Activated CD8-positive, alpha-beta T cell treated with anti-CD3 and anti-CD28 coated beads for 36 hours (primary cell): ENCODE data around the gene PTK7. TPM values are rescaled to one million over a fixed set of nuclear protein-coding genes. Genes with fewer than 3 reads are reported as not detected.

Experiments used
- ATAC-seq: fragments of 200-7000 bp; cut with Tn5 transposase; one replicate; pipeline ENCODE4 v1.10.0; 2021; ENCODE audit warnings: mild to moderate bottlenecking, moderate library complexity
- CTCF ChIA-PET: fragments of 350-600 bp; sonication (Branson Sonifier 250); formaldehyde crosslinking; loops from one replicate; lab custom pipeline; 2021; ENCODE audit warnings: antibody characterized with exemption; lab: Charles Lee
- POLR2A ChIA-PET: fragments of 350-600 bp; sonication (Branson Sonifier 250); formaldehyde crosslinking; loops from one replicate; lab custom pipeline; 2021; ENCODE audit warnings: antibody characterized with exemption; lab: Charles Lee
- DNase-seq: peaks from one replicate; pipeline ENCODE4 v3.0.0-alpha.2; 2020
- H3K27ac Mint-ChIP-seq: one replicate; pipeline ENCODE4 v1.8.0; 2021; ENCODE audit warnings: mild to moderate bottlenecking, mixed read lengths
- H3K27me3 Mint-ChIP-seq: one replicate; pipeline ENCODE4 v1.8.0; 2021; ENCODE audit warnings: mixed read lengths
- H3K36me3 Mint-ChIP-seq: one replicate; pipeline ENCODE4 v1.8.0; 2021; ENCODE audit warnings: low read depth, mixed read lengths
- H3K4me1 Mint-ChIP-seq: one replicate; pipeline ENCODE4 v1.8.0; 2021; ENCODE audit warnings: low read depth, mixed read lengths
- H3K4me3 Mint-ChIP-seq: one replicate; pipeline ENCODE4 v1.8.0; 2021; ENCODE audit warnings: mild to moderate bottlenecking, moderate library complexity, mixed read lengths
- H3K9me3 Mint-ChIP-seq: one replicate; pipeline ENCODE4 v1.8.0; 2021; ENCODE audit warnings: mixed read lengths
- CTCF ChIP-seq: fragments of 200-600 bp; IDR thresholded peaks from one replicate; pipeline ENCODE4 v1.8.0; 2022; ENCODE audit warnings: antibody characterized with exemption, mild to moderate bottlenecking
- intact Hi-C: fragments of 100-400 bp; cut with micrococcal nuclease; formaldehyde crosslinking; loops from one replicate; pipeline ENCODE4 v1.10.0; 2022
- total RNA-seq, 2 experiments: library from RNA; stranded (reverse); gene quantifications; one replicate each; pipeline ENCODE4 v1.2.3, GENCODE V29; 2021

Gene PTK7
- total RNA-seq, 2 experiments from 2014 or later: 3.8 to 4.1 TPM

DNA sequence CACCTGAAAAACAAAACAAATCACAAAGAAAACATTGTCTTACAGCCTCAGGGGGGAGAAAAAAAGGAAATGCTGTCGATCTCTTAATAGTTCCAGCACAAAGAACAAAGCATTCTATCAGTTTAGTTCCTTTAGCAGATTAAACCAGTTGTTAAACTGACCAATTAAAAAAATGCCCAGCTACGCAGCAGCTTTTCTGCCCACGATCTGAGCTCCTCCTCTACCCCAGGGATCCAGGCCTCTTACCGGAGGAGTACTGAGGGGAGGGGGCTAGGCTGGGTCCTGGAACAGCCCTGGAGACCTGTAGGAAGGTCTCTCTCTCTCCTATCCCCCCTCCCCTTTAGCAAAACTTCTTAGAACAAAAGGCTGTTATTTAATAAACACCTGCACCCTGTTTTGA lies 13.4 kb downstream of the PTK7 start:
- POLR2A ChIA-PET: interaction anchor here (0.6 to 0.7 kb wide), 2 partner anchors 85 to 236 kb away, joined by 3 read pairs; no protein-coding TSS in a partner anchor
- H3K27me3 Mint-ChIP-seq: peaks cover 1% of the 10 kb centered on the region
- H3K4me3 Mint-ChIP-seq: no peak overlapping the region
- no peak for TF ChIP-seq CTCF
- intact Hi-C loops: no loop called here
- no peaks in the 10 kb centered on the region for H3K9me3 Mint-ChIP-seq
- no peak for ATAC-seq
- peaks cover 8% of the 10 kb centered on the region for H3K4me1 Mint-ChIP-seq
- no peaks in the 10 kb centered on the region for H3K36me3 Mint-ChIP-seq
- no peak overlapping the region for H3K27ac Mint-ChIP-seq
- DNase-seq: no peak
- CTCF ChIA-PET: interaction anchor here (1.4 kb wide), 1 partner anchor 10 kb away, joined by 3 read pairs; no protein-coding TSS in a partner anchor

- Mint-ChIP-seq H3K27me3 (no peaks in the 10 kb centered on the region), H3K9me3 (no peaks in the 10 kb centered on the region), H3K27ac (no peak overlapping the region), H3K4me1 (peaks cover 8% of the 10 kb centered on the region), H3K4me3 (no peak overlapping the region), H3K36me3 (no peaks in the 10 kb centered on the region)
- POLR2A ChIA-PET: interaction anchor here (1.0 kb wide), 1 partner anchor 131 kb away, joined by 3 read pairs; no protein-coding TSS in a partner anchor
- CTCF ChIA-PET: interaction anchor here (0.7 kb wide), 1 partner anchor 53 kb away, joined by 3 read pairs; no protein-coding TSS in a partner anchor
- ATAC-seq (no peak), DNase-seq (no peak)
- intact Hi-C loops: no loop called here
- TF ChIP-seq CTCF: no peak
These were observed 13.9 kb downstream of the PTK7 start for GRCh38 chr6:43089874-43090558.

GRCh38 chr6:43090559-43090956 lies 14.4 kb downstream of the PTK7 start:
- Mint-ChIP-seq H3K36me3 (no peaks in the 10 kb centered on the region), H3K27me3 (no peaks in the 10 kb centered on the region), H3K4me3 (no peak overlapping the region), H3K9me3 (no peaks in the 10 kb centered on the region), H3K4me1 (peaks cover 8% of the 10 kb centered on the region), H3K27ac (no peak overlapping the region)
- CTCF ChIA-PET: interaction anchor here (0.7 kb wide), 1 partner anchor 53 kb away, joined by 3 read pairs; no protein-coding TSS in a partner anchor
- DNase-seq (no peak), ATAC-seq (no peak)
- no peak for TF ChIP-seq CTCF
- intact Hi-C loops: no loop called here
- POLR2A ChIA-PET: interaction anchor here (1.0 kb wide), 1 partner anchor 130 kb away, joined by 3 read pairs; no protein-coding TSS in a partner anchor

GRCh38 chr6:43091020-43091419 lies 14.9 kb downstream of the PTK7 start:
- no peak overlapping the region for H3K27ac Mint-ChIP-seq
- no peaks in the 10 kb centered on the region for H3K9me3 Mint-ChIP-seq
- DNase-seq (no peak), ATAC-seq (no peak)
- POLR2A ChIA-PET: interaction anchor here (1.0 kb wide), 1 partner anchor 130 kb away, joined by 3 read pairs; no protein-coding TSS in a partner anchor
- intact Hi-C loops: no loop called here
- no peak overlapping the region for H3K4me3 Mint-ChIP-seq
- TF ChIP-seq CTCF: no peak
- CTCF ChIA-PET: no interaction called here
- H3K27me3 Mint-ChIP-seq: no peaks in the 10 kb centered on the region
- no peaks in the 10 kb centered on the region for H3K36me3 Mint-ChIP-seq
- H3K4me1 Mint-ChIP-seq: peaks cover 6% of the 10 kb centered on the region

DNA sequence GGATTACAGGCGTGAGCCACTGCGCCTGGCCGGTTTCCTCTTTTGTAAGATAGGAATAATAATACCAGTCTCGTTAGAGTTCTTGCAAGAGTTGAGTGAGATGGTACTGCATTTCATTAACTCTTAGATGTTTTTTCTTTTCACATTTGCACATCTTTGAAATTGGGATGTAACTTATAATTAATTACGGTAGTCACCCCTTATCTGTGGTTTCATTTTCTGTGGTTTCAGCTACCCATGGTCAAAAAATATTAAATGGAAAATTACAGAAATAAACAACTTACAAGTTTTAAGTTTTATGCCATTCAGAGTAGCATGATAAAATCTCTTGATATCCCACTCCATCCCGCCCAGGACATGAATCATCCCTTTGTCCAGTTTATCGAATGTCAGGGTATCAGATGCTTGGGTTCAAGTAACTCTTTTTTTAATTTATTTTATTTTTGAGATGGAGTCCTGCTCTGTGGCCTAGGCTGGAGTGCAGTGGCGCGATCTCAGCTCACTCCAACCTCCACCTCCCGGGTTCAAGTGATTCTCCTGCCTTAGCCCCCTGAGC lies 15.4 kb downstream of the PTK7 start:
- ATAC-seq (no peak), DNase-seq (no peak)
- H3K4me3 Mint-ChIP-seq: no peak overlapping the region
- CTCF ChIA-PET: interaction anchor here (0.6 to 0.9 kb wide), 2 partner anchors 52 to 307 kb away, joined by 4 to 5 read pairs; no protein-coding TSS in a partner anchor
- H3K4me1 Mint-ChIP-seq: peaks cover 2% of the 10 kb centered on the region
- no peaks in the 10 kb centered on the region for H3K27me3 Mint-ChIP-seq
- POLR2A ChIA-PET: no interaction called here
- no peak for TF ChIP-seq CTCF
- intact Hi-C loops: no loop called here
- H3K36me3 Mint-ChIP-seq: no peaks in the 10 kb centered on the region
- H3K9me3 Mint-ChIP-seq: no peaks in the 10 kb centered on the region
- no peak overlapping the region for H3K27ac Mint-ChIP-seq
